ENCODE results near the gene PCGF6.
A peak's percentile ranks its signal among the peaks of the same experiment; 100 is the strongest.

The PCGF6 gene

DNA sequence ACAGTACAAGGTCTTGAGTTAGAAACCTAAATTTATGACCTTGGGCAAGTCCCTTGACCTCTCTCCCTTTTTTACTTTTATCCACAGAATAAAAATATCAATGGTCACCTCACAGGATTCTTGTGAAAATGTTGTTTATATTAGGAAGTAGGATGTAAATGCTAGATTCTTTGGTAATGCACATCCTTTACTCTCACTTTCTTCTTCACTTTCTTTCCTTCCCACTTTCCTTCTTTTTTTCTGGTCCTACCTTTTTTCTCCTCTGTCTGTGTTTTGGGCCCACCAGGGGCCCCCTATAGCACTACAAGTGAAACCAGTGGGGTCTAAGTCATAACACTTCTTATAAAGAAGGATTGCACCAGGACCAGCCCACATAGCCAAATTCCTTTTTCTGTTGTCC lies 93.1 kb downstream of the PCGF6 start:
- TF ChIP-seq, protein P1, sequence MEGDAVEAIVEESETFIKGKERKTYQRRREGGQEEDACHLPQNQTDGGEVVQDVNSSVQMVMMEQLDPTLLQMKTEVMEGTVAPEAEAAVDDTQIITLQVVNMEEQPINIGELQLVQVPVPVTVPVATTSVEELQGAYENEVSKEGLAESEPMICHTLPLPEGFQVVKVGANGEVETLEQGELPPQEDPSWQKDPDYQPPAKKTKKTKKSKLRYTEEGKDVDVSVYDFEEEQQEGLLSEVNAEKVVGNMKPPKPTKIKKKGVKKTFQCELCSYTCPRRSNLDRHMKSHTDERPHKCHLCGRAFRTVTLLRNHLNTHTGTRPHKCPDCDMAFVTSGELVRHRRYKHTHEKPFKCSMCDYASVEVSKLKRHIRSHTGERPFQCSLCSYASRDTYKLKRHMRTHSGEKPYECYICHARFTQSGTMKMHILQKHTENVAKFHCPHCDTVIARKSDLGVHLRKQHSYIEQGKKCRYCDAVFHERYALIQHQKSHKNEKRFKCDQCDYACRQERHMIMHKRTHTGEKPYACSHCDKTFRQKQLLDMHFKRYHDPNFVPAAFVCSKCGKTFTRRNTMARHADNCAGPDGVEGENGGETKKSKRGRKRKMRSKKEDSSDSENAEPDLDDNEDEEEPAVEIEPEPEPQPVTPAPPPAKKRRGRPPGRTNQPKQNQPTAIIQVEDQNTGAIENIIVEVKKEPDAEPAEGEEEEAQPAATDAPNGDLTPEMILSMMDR (conservative IDR thresholded peaks at IDR 0.05; ENCODE audit: low read length): no peak
- no peak for DNase-seq (ENCODE audit: low read depth)
- H3K4me3 ChIP-seq (ENCODE audit: low read length): no peak overlapping the region

DNA sequence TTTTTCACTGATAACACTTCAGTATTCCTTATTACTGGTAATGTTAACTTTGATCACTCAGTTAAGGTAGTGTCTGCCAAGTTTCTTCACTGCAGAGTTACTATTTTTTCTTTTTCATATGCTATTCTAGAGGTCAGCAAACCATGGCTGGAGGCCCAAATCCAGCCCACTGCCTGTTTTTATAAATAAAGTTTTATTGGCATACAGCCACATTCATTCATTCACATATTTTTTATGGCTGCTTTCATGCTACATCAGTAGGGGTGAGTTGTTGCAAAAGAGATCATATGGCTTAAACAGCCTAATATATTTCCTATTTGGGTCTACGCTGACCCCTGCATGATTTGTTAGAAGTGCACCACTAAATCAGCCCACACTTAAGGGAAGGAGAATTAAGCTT lies 94.3 kb downstream of the PCGF6 start:
- H3K4me3 ChIP-seq (ENCODE audit: low read length): no peak overlapping the region
- TF ChIP-seq, protein P1 (conservative IDR thresholded peaks at IDR 0.05; ENCODE audit: low read length): no peak
- DNase-seq (ENCODE audit: low read depth): no peak

DNA sequence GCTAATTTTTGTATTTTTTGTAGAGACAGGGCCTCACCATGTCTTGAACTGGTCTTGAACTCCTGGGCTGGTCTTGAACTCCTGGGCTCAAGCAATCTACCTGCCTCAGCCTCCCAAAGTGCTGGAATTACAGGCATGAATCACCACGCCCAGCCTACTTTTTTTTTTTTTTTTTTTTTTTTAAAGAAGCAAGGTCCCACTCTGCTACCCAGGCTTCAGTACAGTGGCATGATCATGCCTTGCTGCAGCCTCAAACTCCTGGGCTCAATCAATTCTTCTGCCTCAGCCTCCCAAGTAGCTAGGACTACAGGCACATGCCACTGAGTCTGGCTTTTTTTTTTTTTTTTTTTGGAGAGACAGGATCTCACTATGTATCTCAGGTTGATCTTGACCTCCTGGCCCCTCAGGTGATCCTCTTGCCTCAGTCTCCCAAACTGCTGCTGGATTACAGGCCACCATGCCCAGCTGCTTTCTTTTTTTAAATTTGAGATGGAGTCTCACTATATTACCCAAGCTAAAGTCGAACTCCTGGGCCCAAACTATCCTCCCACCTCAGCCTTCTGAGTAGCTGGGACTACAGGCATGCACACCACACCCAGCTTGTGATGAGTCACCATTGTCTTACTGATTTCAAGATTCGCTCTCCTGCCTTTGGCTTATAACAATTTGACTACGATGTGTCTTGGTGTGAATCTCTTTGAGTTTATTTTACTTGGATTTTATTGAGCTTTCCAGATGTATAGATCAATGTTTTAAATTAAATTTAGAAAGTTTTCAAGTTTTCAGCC lies 96.2 kb downstream of the PCGF6 start:
- H3K4me3 ChIP-seq (ENCODE audit: low read length): no peak overlapping the region
- DNase-seq (ENCODE audit: low read depth): peak; percentile 40
- TF ChIP-seq, protein P1 (conservative IDR thresholded peaks at IDR 0.05; ENCODE audit: low read length): no peak

DNA sequence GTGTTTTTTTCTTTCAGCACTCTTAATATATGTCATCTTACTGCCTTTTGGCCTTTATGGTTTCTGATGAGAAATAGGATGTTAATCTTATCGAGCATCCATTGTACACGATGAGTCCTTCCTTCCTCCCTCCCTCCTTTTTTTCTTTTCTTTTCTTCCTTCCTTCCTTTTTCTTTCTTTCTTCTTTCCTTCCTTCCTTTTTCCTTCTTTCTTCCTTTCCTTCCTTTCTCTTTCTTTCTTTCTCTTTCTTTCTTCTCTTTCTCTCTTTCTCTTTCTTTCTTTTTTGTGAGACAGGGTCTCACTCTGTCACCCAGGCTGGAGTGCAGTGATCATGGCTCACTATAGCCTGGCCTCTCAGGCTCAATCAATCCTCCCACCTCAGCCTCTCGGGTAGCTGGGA lies 96.8 kb downstream of the PCGF6 start:
- TF ChIP-seq, protein P1 (conservative IDR thresholded peaks at IDR 0.05; ENCODE audit: low read length): no peak
- no peak overlapping the region for H3K4me3 ChIP-seq (ENCODE audit: low read length)
- DNase-seq (ENCODE audit: low read depth): no peak
